GM12878 (cell line): ENCODE results near the gene CCDC3. TPM values are rescaled to one million over a fixed set of nuclear protein-coding genes. Genes with fewer than 3 reads are reported as not detected.

Experiments
- ATAC-seq: fragments of 200-7000 bp; cut with Tn5 transposase; 3 replicates; pipeline ENCODE4 v1.9.1; 2020; ENCODE audit warnings: mild to moderate bottlenecking, moderate library complexity
- BruUV-seq: library from RNA; stranded (reverse); fragments of 400-500 nt; replicated peaks from 2 replicates; lab custom pipeline; 2021; lab: Mats Ljungman, UMichigan
- CTCF ChIA-PET: fragments of 300-600 bp; sonication (Branson Sonifier 250); formaldehyde crosslinking; extraction: SDS; loops from one replicate; lab custom pipeline; 2021; ENCODE audit warnings: inconsistent platforms; lab: Yijun Ruan, JAX
- POLR2A ChIA-PET: fragments of 350-600 bp; formaldehyde crosslinking; extraction: SDS; loops from one replicate; lab custom pipeline; 2021; ENCODE audit warnings: inconsistent platforms; lab: Charles Lee
- RAD21 ChIA-PET: fragments of 300-600 bp; sonication (Branson Sonifier 250); formaldehyde crosslinking; loops from one replicate; lab custom pipeline; 2023; ENCODE audit warnings: antibody characterized with exemption; ENCODE audit not compliant: unreplicated experiment; lab: Charles Lee
- SMC1A ChIA-PET: fragments of 300-600 bp; sonication (Branson Sonifier 250); formaldehyde crosslinking; loops from one replicate; lab custom pipeline; 2023; ENCODE audit not compliant: unreplicated experiment, uncharacterized antibody; lab: Charles Lee
- DNase-seq: peaks from one replicate; pipeline ENCODE4 v3.0.0-alpha.2; 2011; ENCODE audit warnings: low read depth, low spot score
- FAIRE-seq: peaks from 3 replicates; lab custom pipeline; 2011; peaks lifted over from hg19 to GRCh38; lab: Jason Lieb, UNC
- H2AFZ ChIP-seq: 2 replicates; pipeline ENCODE4 v1.6.0; 2011; ENCODE audit warnings: low read depth, low read length, control low read depth; ENCODE audit not compliant: control insufficient read depth
- H3K27ac ChIP-seq: 2 replicates; pipeline ENCODE4 v1.5.1; 2011; ENCODE audit warnings: control low read depth; ENCODE audit not compliant: control insufficient read depth, insufficient read depth
- H3K27me3 ChIP-seq, 2 experiments: replicated peaks in 1 of 2; 2 replicates each; pipeline versions ENCODE4 v1.6.0 to v1.6.1; 2011; ENCODE audit warnings: low read length in 1 of 2; ENCODE audit not compliant: control insufficient read depth in 2 of 2, insufficient read depth in 2 of 2
- H3K36me3 ChIP-seq, 2 experiments: 2 replicates each; pipeline ENCODE4 v1.5.1; 2011; ENCODE audit warnings: low read length in 1 of 2; ENCODE audit not compliant: control insufficient read depth in 2 of 2, insufficient read depth in 2 of 2
- H3K4me1 ChIP-seq: 2 replicates; pipeline ENCODE4 v1.6.1; 2011; ENCODE audit warnings: mild to moderate bottlenecking, low read length, moderate library complexity, mixed read lengths; ENCODE audit not compliant: control insufficient read depth, insufficient read depth
- H3K4me2 ChIP-seq: 2 replicates; pipeline ENCODE4 v1.6.0; 2011; ENCODE audit warnings: control low read depth; ENCODE audit not compliant: control insufficient read depth, insufficient read depth
- H3K4me3 ChIP-seq: fragments of 200-600 bp; sonication (generic); 2 replicates; pipeline ENCODE4 v1.5.1; 2016
- H3K79me2 ChIP-seq: 2 replicates; pipeline ENCODE4 v1.6.0; 2011; ENCODE audit warnings: low read length; ENCODE audit not compliant: control insufficient read depth, insufficient read depth
- H3K9ac ChIP-seq: 2 replicates; pipeline ENCODE4 v1.8.0; 2011; ENCODE audit warnings: low read length, control low read depth, mixed read lengths; ENCODE audit not compliant: control insufficient read depth, insufficient read depth
- H3K9me3 ChIP-seq: replicated peaks from 3 replicates; pipeline ENCODE4 v1.5.1; 2011; ENCODE audit warnings: mild to moderate bottlenecking, low read length; ENCODE audit not compliant: control insufficient read depth, insufficient read depth
- H4K20me1 ChIP-seq: 2 replicates; pipeline ENCODE4 v1.6.0; 2011; ENCODE audit not compliant: control insufficient read depth, insufficient read depth
- EED ChIP-seq: sonication (generic); IDR thresholded peaks from 2 replicates; pipeline ENCODE4 v1.6.1; 2016; ENCODE audit warnings: antibody characterized with exemption, low read depth
- GABPA ChIP-seq: IDR thresholded peaks from 2 replicates; pipeline ENCODE4 v1.6.1; 2014; ENCODE audit warnings: antibody characterized with exemption, low read depth, mild to moderate bottlenecking, inconsistent platforms
- GATAD2B ChIP-seq: fragments of 450-650 bp; conservative IDR thresholded peaks from 2 replicates; pipeline ENCODE4 v1.6.1; 2017; ENCODE audit warnings: low read depth, mild to moderate bottlenecking, moderate library complexity
- KLF5 ChIP-seq: fragments of 450-650 bp; IDR thresholded peaks from 2 replicates; pipeline ENCODE4 v1.6.1; 2014; ENCODE audit warnings: mild to moderate bottlenecking; ENCODE audit not compliant: partially characterized antibody
- MEF2B ChIP-seq: fragments of 450-650 bp; IDR thresholded peaks from 2 replicates; pipeline ENCODE4 v1.6.1; 2018; ENCODE audit warnings: mild to moderate bottlenecking, moderate library complexity; ENCODE audit not compliant: partially characterized antibody, poor library complexity, severe bottlenecking
- MYC ChIP-seq: IDR thresholded peaks from 2 replicates; pipeline ENCODE4 v1.6.1; 2011; ENCODE audit warnings: mild to moderate bottlenecking, low read length, moderate library complexity, inconsistent platforms; ENCODE audit not compliant: insufficient read depth, insufficient replicate concordance, insufficient read length, severe bottlenecking
- POLR2AphosphoS2 ChIP-seq: IDR thresholded peaks from 2 replicates; pipeline ENCODE4 v1.6.1; 2011; ENCODE audit warnings: low read depth, mild to moderate bottlenecking, low read length, improper control_type of control experiment, moderate library complexity
- POU2F2 ChIP-seq: IDR thresholded peaks from 3 replicates; pipeline ENCODE4 v1.6.1; 2011; ENCODE audit warnings: low read depth, mild to moderate bottlenecking, low read length, borderline replicate concordance
- RFX5 ChIP-seq: IDR thresholded peaks from 2 replicates; pipeline ENCODE4 v1.6.1; 2011; ENCODE audit warnings: low read depth, low read length, improper control_type of control experiment
- ZNF207 ChIP-seq: fragments of 450-650 bp; IDR thresholded peaks from 2 replicates; pipeline ENCODE4 v1.6.1; 2014; ENCODE audit warnings: antibody characterized with exemption, mild to moderate bottlenecking, borderline replicate concordance
- WGBS: methylation state at CpG from one replicate; pipeline ENCODE4 v1.1.6; 2016; ENCODE audit warnings: low lambda C conversion rate; ENCODE audit not compliant: insufficient replicate concordance, insufficient coverage; ENCODE audit errors: missing lambda C conversion rate; 5-methylcytosine and 5-hydroxymethylcytosine counted together
- in situ Hi-C: fragments of 300-500 bp; cut with MboI; formaldehyde crosslinking; loops from 9 replicates; pipeline ENCODE4 v1.14.3; 2018; ENCODE audit warnings: mixed read lengths
- intact Hi-C: fragments of 100-400 bp; cut with micrococcal nuclease; formaldehyde crosslinking; loops from one replicate; pipeline ENCODE4 v1.14.2; 2022; ENCODE audit not compliant: unreplicated experiment
- polyA plus RNA-seq, 11 experiments: library from polyadenylated mRNA; depleted of rRNA in 4 of 11; unstranded in 6 of 11; stranded (reverse) in 5 of 11; fragments of >200 nt; fragmentation: Nextera tagmentation in 4 of 11; fragmentation: Illumina TruSeq in 1 of 11; extraction: Ambion mirVana in 4 of 11; extraction: Trizol in 1 of 11; gene quantifications; 1 replicate in 1 of 11; 2 replicates in 10 of 11; pipeline versions ENCODE4 v1.2.1 to v1.2.3, GENCODE V29; 2011 to 2016; ENCODE audit warnings: inconsistent platforms in 2 of 11, missing spikeins in 2 of 11, low read depth in 1 of 11
- total RNA-seq, 4 experiments: library from RNA; depleted of rRNA in 3 of 4; stranded (reverse); fragments of >200 nt in 3 of 4; fragmentation: Illumina TruSeq in 1 of 4; extraction: Trizol in 1 of 4; gene quantifications; 2 replicates each; pipeline versions ENCODE4 v1.2.1 to v1.2.3, GENCODE V29; 2013 to 2021
- TF ChIP-seq, protein P1 (sequence below): fragments of 450-650 bp; IDR thresholded peaks from 2 replicates; pipeline ENCODE4 v1.6.1; 2017; ENCODE audit warnings: mild to moderate bottlenecking, moderate library complexity

The CCDC3 gene
- total and polyA plus RNA-seq, 10 of the 15 experiments (the other 5 are each of a cell fraction or from before 2014, with no cell fraction given): 0.08 TPM; not detected in 9

DNA sequence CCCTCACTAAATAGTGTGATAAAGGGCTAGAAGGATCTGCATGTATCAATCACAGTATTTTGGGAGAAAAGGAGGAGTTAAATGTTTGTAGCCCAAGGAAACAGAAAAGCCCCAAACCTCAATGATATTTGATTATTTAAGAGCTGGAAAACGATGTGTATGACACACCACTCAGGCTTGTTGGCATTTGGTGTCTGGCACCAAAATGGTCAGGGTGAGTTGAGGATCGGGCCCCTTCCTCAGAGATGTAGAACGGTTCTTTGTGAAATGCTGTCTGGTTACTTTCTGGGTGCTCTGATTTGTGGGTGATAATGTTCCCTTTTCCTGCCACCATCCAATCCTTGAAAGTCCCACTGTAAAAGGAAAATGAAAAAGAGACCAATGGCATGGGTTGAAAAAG, 113.7 kb downstream of the CCDC3 start (continued):
- TF ChIP-seq, protein P1, sequence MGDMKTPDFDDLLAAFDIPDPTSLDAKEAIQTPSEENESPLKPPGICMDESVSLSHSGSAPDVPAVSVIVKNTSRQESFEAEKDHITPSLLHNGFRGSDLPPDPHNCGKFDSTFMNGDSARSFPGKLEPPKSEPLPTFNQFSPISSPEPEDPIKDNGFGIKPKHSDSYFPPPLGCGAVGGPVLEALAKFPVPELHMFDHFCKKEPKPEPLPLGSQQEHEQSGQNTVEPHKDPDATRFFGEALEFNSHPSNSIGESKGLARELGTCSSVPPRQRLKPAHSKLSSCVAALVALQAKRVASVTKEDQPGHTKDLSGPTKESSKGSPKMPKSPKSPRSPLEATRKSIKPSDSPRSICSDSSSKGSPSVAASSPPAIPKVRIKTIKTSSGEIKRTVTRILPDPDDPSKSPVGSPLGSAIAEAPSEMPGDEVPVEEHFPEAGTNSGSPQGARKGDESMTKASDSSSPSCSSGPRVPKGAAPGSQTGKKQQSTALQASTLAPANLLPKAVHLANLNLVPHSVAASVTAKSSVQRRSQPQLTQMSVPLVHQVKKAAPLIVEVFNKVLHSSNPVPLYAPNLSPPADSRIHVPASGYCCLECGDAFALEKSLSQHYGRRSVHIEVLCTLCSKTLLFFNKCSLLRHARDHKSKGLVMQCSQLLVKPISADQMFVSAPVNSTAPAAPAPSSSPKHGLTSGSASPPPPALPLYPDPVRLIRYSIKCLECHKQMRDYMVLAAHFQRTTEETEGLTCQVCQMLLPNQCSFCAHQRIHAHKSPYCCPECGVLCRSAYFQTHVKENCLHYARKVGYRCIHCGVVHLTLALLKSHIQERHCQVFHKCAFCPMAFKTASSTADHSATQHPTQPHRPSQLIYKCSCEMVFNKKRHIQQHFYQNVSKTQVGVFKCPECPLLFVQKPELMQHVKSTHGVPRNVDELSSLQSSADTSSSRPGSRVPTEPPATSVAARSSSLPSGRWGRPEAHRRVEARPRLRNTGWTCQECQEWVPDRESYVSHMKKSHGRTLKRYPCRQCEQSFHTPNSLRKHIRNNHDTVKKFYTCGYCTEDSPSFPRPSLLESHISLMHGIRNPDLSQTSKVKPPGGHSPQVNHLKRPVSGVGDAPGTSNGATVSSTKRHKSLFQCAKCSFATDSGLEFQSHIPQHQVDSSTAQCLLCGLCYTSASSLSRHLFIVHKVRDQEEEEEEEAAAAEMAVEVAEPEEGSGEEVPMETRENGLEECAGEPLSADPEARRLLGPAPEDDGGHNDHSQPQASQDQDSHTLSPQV: no peak
- no peak for TF ChIP-seq GABPA

DNA sequence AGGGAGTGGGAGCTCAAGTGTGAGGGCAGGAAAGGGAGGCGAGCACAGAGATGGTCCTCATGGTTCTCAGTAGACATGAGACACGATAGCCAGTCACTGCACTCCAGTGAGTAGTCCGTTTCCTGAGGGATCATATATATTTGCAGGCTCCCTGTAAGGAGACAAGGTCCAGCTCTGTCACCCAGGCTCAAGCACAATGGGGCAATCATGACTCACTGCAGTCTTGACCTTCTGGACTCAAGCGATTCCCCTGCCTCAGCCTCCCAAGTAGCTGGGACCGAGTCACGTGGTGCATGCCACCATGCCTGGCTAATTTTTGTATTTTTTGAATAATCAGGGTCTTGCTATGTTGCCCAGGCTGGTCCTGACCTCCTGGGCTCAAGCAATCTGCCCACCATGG, 116.7 kb downstream of the CCDC3 start:
- no peak overlapping the region for H2AFZ ChIP-seq
- no peaks in the 10 kb centered on the region for H3K9me3 ChIP-seq
- FAIRE-seq (no peak), DNase-seq (no peak), ATAC-seq (no peak)
- no peak overlapping the region for H3K9ac ChIP-seq
- WGBS: 31% methylated on average over 6 of the region's 6 CpGs
- in situ Hi-C loops (no loop called here), intact Hi-C loops (no loop called here)
- ChIA-PET RAD21 (interaction anchor here (0.6 kb wide), 1 partner anchor 325 kb away, joined by 3 read pairs; no protein-coding TSS in a partner anchor), CTCF (interaction anchor here (1.1 kb wide), 1 partner anchor 17 kb away, joined by 4 read pairs; no protein-coding TSS in a partner anchor), SMC1A (no interaction called here), POLR2A (no interaction called here)
- H3K36me3 ChIP-seq: no peaks in the 10 kb centered on the region
- no peaks in the 10 kb centered on the region for H4K20me1 ChIP-seq
- H3K27ac ChIP-seq: no peak overlapping the region
- H3K4me2 ChIP-seq: no peak overlapping the region
- no peak for TF ChIP-seq MYC
- TF ChIP-seq MEF2B: no peak
- no peak for TF ChIP-seq KLF5
- no peak for TF ChIP-seq ZNF207
- no peak for TF ChIP-seq POLR2AphosphoS2
- TF ChIP-seq EED: no peak
- TF ChIP-seq POU2F2: no peak
- TF ChIP-seq RFX5: no peak
- no peak for TF ChIP-seq GATAD2B
- BruUV-seq: no TSS peak
- H3K27me3 ChIP-seq: no peaks in the 10 kb centered on the region; a peak in 1 of 4 replicates
- H3K4me1 ChIP-seq: no peaks in the 10 kb centered on the region
- H3K4me3 ChIP-seq: no peak overlapping the region
- H3K79me2 ChIP-seq: no peaks in the 10 kb centered on the region
